HepG2 (cell line): ENCODE data around the gene H1-8. TPM values are rescaled to one million over a fixed set of nuclear protein-coding genes. Genes with fewer than 3 reads are reported as not detected.
A peak's percentile ranks its signal among the peaks of the same experiment; 100 is the strongest.

Experiments used
- AGO1 ChIP-seq: fragments of 200-400 bp; formaldehyde crosslinking; IDR thresholded peaks from 2 replicates; pipeline ENCODE4 v1.6.1; 2017; ENCODE audit warnings: mild to moderate bottlenecking, low read depth, low read length, moderate library complexity; ENCODE audit not compliant: poor library complexity, severe bottlenecking
- GFI1 ChIP-seq: sonication (generic); formaldehyde crosslinking; IDR thresholded peaks from 2 replicates; pipeline ENCODE4 v1.5.0; 2020; ENCODE audit warnings: missing genetic modification reagents, mild to moderate bottlenecking, borderline replicate concordance
- RXRA ChIP-seq: sonication (generic); formaldehyde crosslinking; IDR thresholded peaks from 2 replicates; pipeline ENCODE4 v1.5.1; 2020; ENCODE audit warnings: missing genetic modification reagents
- SP140L ChIP-seq: sonication (generic); formaldehyde crosslinking; IDR thresholded peaks from 2 replicates; pipeline ENCODE4 v1.4.0; 2020; ENCODE audit warnings: missing genetic modification reagents, borderline replicate concordance
- STAT5B ChIP-seq: sonication (generic); formaldehyde crosslinking; IDR thresholded peaks from 2 replicates; pipeline ENCODE4 v1.4.0; 2020; ENCODE audit warnings: missing genetic modification reagents
- ZBTB42 ChIP-seq: sonication (generic); formaldehyde crosslinking; IDR thresholded peaks from 2 replicates; pipeline ENCODE4 v1.5.0; 2020; ENCODE audit warnings: mild to moderate bottlenecking, missing genetic modification reagents
- ZFP82 ChIP-seq: sonication (generic); formaldehyde crosslinking; IDR thresholded peaks from 2 replicates; pipeline ENCODE4 v1.5.1; 2020; ENCODE audit warnings: mild to moderate bottlenecking, missing genetic modification reagents, borderline replicate concordance
- ZFYVE20 ChIP-seq: sonication (generic); formaldehyde crosslinking; IDR thresholded peaks from 2 replicates; pipeline ENCODE4 v1.8.0; 2023; ENCODE audit warnings: low read depth, mild to moderate bottlenecking, moderate library complexity, missing genetic modification reagents, borderline replicate concordance
- ZNF331 ChIP-seq: sonication (generic); formaldehyde crosslinking; IDR thresholded peaks from 2 replicates; pipeline ENCODE4 v1.4.0; 2020; ENCODE audit warnings: missing genetic modification reagents
- ZNF567 ChIP-seq: sonication (generic); formaldehyde crosslinking; IDR thresholded peaks from 2 replicates; pipeline ENCODE4 v1.8.1; 2023; ENCODE audit warnings: mild to moderate bottlenecking, missing genetic modification reagents, borderline replicate concordance
- polyA plus RNA-seq, 8 experiments: library from polyadenylated mRNA; depleted of rRNA in 3 of 8; stranded (reverse) in 7 of 8; unstranded in 1 of 8; fragments of >200 nt; fragmentation: Illumina TruSeq in 4 of 8; extraction: Trizol in 4 of 8; gene quantifications; 2 replicates each; pipeline versions ENCODE4 v1.2.1 to v1.2.3, GENCODE V29; 2011 to 2016; ENCODE audit warnings: low read depth in 4 of 8, missing spikeins in 1 of 8, mixed read lengths in 1 of 8; ENCODE audit not compliant: insufficient read depth in 1 of 8
- total RNA-seq, 5 experiments: library from RNA; depleted of rRNA; stranded (reverse); fragments of >200 nt; fragmentation: Illumina TruSeq; extraction: Trizol; gene quantifications; 2 replicates each; pipeline ENCODE4 v1.2.3, GENCODE V29; 2016; ENCODE audit warnings: low read depth in 1 of 5
- TF ChIP-seq, protein P1 (sequence below): sonication (generic); formaldehyde crosslinking; IDR thresholded peaks from 2 replicates; pipeline ENCODE4 v1.4.0; 2020; ENCODE audit warnings: missing genetic modification reagents
- TF ChIP-seq, protein P2 (sequence below): sonication (generic); formaldehyde crosslinking; IDR thresholded peaks from 2 replicates; pipeline ENCODE4 v1.4.0; 2020; ENCODE audit warnings: missing genetic modification reagents
- TF ChIP-seq, protein P3 (sequence below): sonication (generic); formaldehyde crosslinking; IDR thresholded peaks from 2 replicates; pipeline ENCODE4 v1.5.0; 2020; ENCODE audit warnings: missing genetic modification reagents
- TF ChIP-seq, protein P4 (sequence below): sonication (generic); formaldehyde crosslinking; conservative IDR thresholded peaks from 2 replicates; pipeline ENCODE4 v1.4.0; 2020; ENCODE audit warnings: missing genetic modification reagents
- TF ChIP-seq, protein P5 (sequence below): sonication (generic); formaldehyde crosslinking; IDR thresholded peaks from 2 replicates; pipeline ENCODE4 v1.8.1; 2023; ENCODE audit warnings: mild to moderate bottlenecking, missing genetic modification reagents, borderline replicate concordance
- TF ChIP-seq, protein P6 (sequence below): fragments of 450-650 bp; IDR thresholded peaks from 2 replicates; pipeline ENCODE4 v1.6.1; 2017
- TF ChIP-seq, protein P7 (sequence below): sonication (generic); formaldehyde crosslinking; IDR thresholded peaks from 2 replicates; pipeline ENCODE4 v1.4.0; 2020; ENCODE audit warnings: missing genetic modification reagents

The H1-8 gene
- total and polyA plus RNA-seq, 2 of the 13 experiments (the other 11 are each of a cell fraction or from before 2014, with no cell fraction given) = 0.08 TPM; not detected in 1

DNA sequence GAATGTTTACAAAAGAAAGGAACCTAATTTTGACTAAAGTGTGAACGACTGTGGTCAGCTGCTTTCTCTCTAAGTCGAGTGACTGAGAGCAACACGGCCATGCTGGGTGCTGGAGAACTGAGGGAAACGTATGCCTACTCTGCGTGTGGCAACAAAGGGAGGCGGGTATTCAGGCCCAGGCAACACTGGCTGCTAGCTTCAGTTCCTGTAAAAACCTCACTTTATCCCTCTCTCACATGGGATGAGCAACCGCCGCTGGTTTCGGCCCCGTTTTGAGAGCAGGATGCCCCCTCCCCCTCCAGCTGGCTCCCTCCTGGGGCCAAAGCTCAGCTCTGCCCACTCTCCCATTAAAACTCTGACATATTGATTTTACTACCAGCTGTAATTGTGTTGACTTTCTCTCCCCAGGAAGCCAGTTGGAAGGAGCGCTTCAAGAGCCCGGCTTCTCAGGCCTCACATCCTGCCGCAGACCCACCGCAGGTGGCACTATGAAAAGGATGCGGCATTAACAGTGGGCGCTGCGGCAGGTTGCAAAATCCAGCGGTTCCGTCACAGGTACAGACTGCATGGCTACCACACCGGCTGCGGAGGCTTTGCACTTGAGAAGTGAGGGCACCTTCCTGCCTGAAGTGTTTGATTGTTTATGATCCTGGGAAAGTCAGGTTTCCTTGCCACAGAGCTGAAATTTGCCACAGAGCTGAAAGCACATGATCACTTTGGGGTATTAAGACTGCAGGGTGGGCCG is 50.8 kb downstream of the H1-8 start (continued):
- TF ChIP-seq, protein P1, sequence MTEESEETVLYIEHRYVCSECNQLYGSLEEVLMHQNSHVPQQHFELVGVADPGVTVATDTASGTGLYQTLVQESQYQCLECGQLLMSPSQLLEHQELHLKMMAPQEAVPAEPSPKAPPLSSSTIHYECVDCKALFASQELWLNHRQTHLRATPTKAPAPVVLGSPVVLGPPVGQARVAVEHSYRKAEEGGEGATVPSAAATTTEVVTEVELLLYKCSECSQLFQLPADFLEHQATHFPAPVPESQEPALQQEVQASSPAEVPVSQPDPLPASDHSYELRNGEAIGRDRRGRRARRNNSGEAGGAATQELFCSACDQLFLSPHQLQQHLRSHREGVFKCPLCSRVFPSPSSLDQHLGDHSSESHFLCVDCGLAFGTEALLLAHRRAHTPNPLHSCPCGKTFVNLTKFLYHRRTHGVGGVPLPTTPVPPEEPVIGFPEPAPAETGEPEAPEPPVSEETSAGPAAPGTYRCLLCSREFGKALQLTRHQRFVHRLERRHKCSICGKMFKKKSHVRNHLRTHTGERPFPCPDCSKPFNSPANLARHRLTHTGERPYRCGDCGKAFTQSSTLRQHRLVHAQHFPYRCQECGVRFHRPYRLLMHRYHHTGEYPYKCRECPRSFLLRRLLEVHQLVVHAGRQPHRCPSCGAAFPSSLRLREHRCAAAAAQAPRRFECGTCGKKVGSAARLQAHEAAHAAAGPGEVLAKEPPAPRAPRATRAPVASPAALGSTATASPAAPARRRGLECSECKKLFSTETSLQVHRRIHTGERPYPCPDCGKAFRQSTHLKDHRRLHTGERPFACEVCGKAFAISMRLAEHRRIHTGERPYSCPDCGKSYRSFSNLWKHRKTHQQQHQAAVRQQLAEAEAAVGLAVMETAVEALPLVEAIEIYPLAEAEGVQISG = peak; percentile 66
- TF ChIP-seq, protein P2, sequence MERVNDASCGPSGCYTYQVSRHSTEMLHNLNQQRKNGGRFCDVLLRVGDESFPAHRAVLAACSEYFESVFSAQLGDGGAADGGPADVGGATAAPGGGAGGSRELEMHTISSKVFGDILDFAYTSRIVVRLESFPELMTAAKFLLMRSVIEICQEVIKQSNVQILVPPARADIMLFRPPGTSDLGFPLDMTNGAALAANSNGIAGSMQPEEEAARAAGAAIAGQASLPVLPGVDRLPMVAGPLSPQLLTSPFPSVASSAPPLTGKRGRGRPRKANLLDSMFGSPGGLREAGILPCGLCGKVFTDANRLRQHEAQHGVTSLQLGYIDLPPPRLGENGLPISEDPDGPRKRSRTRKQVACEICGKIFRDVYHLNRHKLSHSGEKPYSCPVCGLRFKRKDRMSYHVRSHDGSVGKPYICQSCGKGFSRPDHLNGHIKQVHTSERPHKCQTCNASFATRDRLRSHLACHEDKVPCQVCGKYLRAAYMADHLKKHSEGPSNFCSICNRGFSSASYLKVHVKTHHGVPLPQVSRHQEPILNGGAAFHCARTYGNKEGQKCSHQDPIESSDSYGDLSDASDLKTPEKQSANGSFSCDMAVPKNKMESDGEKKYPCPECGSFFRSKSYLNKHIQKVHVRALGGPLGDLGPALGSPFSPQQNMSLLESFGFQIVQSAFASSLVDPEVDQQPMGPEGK (CRISPR knock-in tag) = peak; percentile 91
- TF ChIP-seq ZFYVE20 (CRISPR knock-in tag) = no peak
- peak; percentile 83; the same call in 1 of the 2 replicates for TF ChIP-seq SP140L (CRISPR knock-in tag)
- no peak for TF ChIP-seq STAT5B (CRISPR knock-in tag)
- no peak for TF ChIP-seq AGO1
- no peak for TF ChIP-seq ZNF567 (CRISPR knock-in tag)
- TF ChIP-seq ZFP82 = no peak
- TF ChIP-seq, protein P3, sequence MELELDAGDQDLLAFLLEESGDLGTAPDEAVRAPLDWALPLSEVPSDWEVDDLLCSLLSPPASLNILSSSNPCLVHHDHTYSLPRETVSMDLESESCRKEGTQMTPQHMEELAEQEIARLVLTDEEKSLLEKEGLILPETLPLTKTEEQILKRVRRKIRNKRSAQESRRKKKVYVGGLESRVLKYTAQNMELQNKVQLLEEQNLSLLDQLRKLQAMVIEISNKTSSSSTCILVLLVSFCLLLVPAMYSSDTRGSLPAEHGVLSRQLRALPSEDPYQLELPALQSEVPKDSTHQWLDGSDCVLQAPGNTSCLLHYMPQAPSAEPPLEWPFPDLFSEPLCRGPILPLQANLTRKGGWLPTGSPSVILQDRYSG (CRISPR knock-in tag) = no peak
- TF ChIP-seq, protein P4, sequence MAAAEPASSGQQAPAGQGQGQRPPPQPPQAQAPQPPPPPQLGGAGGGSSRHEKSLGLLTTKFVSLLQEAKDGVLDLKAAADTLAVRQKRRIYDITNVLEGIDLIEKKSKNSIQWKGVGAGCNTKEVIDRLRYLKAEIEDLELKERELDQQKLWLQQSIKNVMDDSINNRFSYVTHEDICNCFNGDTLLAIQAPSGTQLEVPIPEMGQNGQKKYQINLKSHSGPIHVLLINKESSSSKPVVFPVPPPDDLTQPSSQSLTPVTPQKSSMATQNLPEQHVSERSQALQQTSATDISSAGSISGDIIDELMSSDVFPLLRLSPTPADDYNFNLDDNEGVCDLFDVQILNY = no peak
- no peak for TF ChIP-seq ZBTB42
- TF ChIP-seq, protein P5, sequence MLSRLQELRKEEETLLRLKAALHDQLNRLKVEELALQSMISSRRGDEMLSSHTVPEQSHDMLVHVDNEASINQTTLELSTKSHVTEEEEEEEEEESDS (CRISPR knock-in tag) = no peak
- TF ChIP-seq GFI1 (CRISPR knock-in tag) = no peak; the same call in 1 of the 2 replicates
- peak; percentile 66 for TF ChIP-seq RXRA (CRISPR knock-in tag)
- TF ChIP-seq, protein P6, sequence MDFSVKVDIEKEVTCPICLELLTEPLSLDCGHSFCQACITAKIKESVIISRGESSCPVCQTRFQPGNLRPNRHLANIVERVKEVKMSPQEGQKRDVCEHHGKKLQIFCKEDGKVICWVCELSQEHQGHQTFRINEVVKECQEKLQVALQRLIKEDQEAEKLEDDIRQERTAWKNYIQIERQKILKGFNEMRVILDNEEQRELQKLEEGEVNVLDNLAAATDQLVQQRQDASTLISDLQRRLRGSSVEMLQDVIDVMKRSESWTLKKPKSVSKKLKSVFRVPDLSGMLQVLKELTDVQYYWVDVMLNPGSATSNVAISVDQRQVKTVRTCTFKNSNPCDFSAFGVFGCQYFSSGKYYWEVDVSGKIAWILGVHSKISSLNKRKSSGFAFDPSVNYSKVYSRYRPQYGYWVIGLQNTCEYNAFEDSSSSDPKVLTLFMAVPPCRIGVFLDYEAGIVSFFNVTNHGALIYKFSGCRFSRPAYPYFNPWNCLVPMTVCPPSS = no peak
- TF ChIP-seq, protein P7, sequence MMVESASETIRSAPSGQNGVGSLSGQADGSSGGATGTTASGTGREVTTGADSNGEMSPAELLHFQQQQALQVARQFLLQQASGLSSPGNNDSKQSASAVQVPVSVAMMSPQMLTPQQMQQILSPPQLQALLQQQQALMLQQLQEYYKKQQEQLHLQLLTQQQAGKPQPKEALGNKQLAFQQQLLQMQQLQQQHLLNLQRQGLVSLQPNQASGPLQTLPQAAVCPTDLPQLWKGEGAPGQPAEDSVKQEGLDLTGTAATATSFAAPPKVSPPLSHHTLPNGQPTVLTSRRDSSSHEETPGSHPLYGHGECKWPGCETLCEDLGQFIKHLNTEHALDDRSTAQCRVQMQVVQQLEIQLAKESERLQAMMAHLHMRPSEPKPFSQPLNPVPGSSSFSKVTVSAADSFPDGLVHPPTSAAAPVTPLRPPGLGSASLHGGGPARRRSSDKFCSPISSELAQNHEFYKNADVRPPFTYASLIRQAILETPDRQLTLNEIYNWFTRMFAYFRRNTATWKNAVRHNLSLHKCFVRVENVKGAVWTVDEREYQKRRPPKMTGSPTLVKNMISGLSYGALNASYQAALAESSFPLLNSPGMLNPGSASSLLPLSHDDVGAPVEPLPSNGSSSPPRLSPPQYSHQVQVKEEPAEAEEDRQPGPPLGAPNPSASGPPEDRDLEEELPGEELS (CRISPR knock-in tag) = peak; percentile 88
- peak; percentile 68; the same call in 1 of the 2 replicates for TF ChIP-seq ZNF331
